HEK293T (cell line): ENCODE data around the gene KCNA2.

Source experiments
- CTCF ChIA-PET: fragments of 350-600 bp; formaldehyde crosslinking; extraction: SDS; loops from one replicate; lab custom pipeline; 2021; ENCODE audit warnings: antibody characterized with exemption, inconsistent platforms; lab: Yijun Ruan, JAX
- POLR2A ChIA-PET: fragments of 350-600 bp; formaldehyde crosslinking; extraction: SDS; loops from one replicate; lab custom pipeline; 2020; ENCODE audit warnings: antibody characterized with exemption, inconsistent platforms; lab: Yijun Ruan, JAX
- DNase-seq: peaks from one replicate; pipeline ENCODE4 v3.0.0; 2012; ENCODE audit warnings: mixed read lengths; ENCODE audit errors: extremely low spot score
- ARNT ChIP-seq: fragments of 450-650 bp; IDR thresholded peaks from 2 replicates; pipeline ENCODE4 v1.6.1; 2017; ENCODE audit warnings: mild to moderate bottlenecking
- BHLHE40 ChIP-seq: fragments of 450-650 bp; IDR thresholded peaks from 2 replicates; pipeline ENCODE4 v1.6.1; 2016; ENCODE audit warnings: mild to moderate bottlenecking, moderate library complexity, borderline replicate concordance
- CTBP1 ChIP-seq: fragments of 450-650 bp; IDR thresholded peaks from 2 replicates; pipeline ENCODE4 v1.6.1; 2016; ENCODE audit warnings: borderline replicate concordance
- ELF4 ChIP-seq: fragments of 450-650 bp; IDR thresholded peaks from 2 replicates; pipeline ENCODE4 v1.6.1; 2017; ENCODE audit warnings: antibody characterized with exemption
- FOXA1 ChIP-seq: fragments of 450-650 bp; IDR thresholded peaks from 2 replicates; pipeline ENCODE4 v1.6.1; 2016; ENCODE audit warnings: mild to moderate bottlenecking
- FOXK2 ChIP-seq: fragments of 450-650 bp; IDR thresholded peaks from 2 replicates; pipeline ENCODE4 v1.6.1; 2016; ENCODE audit warnings: mild to moderate bottlenecking
- FOXM1 ChIP-seq: fragments of 450-650 bp; IDR thresholded peaks from 2 replicates; pipeline ENCODE4 v1.6.1; 2017; ENCODE audit warnings: mild to moderate bottlenecking, borderline replicate concordance
- HDGF ChIP-seq: fragments of 450-650 bp; IDR thresholded peaks from 2 replicates; pipeline ENCODE4 v1.6.1; 2017; ENCODE audit warnings: antibody characterized with exemption, borderline replicate concordance
- L3MBTL2 ChIP-seq: fragments of 450-650 bp; conservative IDR thresholded peaks from 2 replicates; pipeline ENCODE4 v1.6.1; 2016; ENCODE audit warnings: mild to moderate bottlenecking
- LEF1 ChIP-seq: fragments of 450-650 bp; IDR thresholded peaks from 2 replicates; pipeline ENCODE4 v1.6.1; 2017; ENCODE audit warnings: mild to moderate bottlenecking, borderline replicate concordance
- NFRKB ChIP-seq: fragments of 450-650 bp; IDR thresholded peaks from 2 replicates; pipeline ENCODE4 v1.6.1; 2016; ENCODE audit warnings: mild to moderate bottlenecking, moderate library complexity
- SP1 ChIP-seq: fragments of 450-650 bp; IDR thresholded peaks from 2 replicates; pipeline ENCODE4 v1.6.1; 2017
- SUZ12 ChIP-seq: fragments of 450-650 bp; IDR thresholded peaks from 2 replicates; pipeline ENCODE4 v1.6.1; 2016; ENCODE audit warnings: mild to moderate bottlenecking
- TARDBP ChIP-seq: fragments of 450-650 bp; IDR thresholded peaks from 2 replicates; pipeline ENCODE4 v1.6.1; 2016
- ZNF384 ChIP-seq: fragments of 450-650 bp; IDR thresholded peaks from 2 replicates; pipeline ENCODE4 v1.6.1; 2016
- TF ChIP-seq, protein P1 (sequence below): fragments of 450-650 bp; IDR thresholded peaks from 2 replicates; pipeline ENCODE4 v1.6.1; 2016

The KCNA2 gene

DNA sequence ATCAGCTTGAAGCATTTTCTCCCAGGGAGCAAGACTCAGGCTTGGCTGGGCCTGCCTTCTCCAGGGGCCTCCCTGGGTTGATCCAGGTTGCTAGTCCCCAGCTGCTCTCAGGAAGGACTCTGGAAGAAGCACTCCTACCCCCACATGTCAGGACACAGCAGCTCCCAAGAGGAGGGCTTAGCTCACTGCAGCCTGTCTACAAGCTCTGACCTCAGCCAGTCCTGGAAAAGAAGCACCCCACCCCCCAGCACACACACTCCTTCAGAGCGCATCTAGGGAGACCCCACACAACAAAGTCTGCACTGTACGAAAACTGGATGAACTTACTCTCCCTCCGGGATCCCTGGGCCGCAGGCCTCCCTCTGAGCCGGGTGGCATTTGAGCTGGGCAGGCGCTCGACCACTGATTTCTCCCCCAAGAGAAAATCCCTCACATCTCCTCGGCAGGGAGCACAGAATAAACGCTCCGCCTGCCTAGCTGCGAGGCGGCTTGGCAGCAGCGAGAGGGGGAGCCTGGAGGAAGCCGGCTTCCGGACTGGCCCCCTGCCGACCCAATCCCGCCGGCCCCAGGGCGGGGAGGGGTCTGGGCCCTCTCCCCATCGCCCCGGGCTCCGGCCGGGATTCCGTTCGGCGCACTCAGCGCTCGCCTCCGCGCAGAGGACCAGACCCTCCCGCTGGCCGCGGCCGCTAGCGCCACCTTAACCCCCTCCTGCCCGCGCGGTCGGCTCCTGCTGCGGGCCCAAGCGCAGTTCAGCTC, at the start of gene KCNA2:
TSS of gene KCNA2 (minus strand) at position 458 of the 756 bp plus-strand sequence. CDS start 1,576 bp downstream, outside the sequence.
- POLR2A ChIA-PET, result interaction anchor here (1.4 kb wide), 1 partner anchor 21 kb away, joined by 3 read pairs; no protein-coding TSS in a partner anchor
- TF ChIP-seq SP1 (no peak), ZNF384 (no peak), SUZ12 (no peak), ARNT (no peak), CTBP1 (no peak), FOXM1 (no peak)
- DNase-seq, result peak; percentile 66
- CTCF ChIA-PET, result interaction anchor here (0.6 to 3.4 kb wide), 9 partner anchors 8 to 1112 kb away, joined by 3 to 16 read pairs (median 5); partner anchors contain the start of gene CYB561D1

DNA sequence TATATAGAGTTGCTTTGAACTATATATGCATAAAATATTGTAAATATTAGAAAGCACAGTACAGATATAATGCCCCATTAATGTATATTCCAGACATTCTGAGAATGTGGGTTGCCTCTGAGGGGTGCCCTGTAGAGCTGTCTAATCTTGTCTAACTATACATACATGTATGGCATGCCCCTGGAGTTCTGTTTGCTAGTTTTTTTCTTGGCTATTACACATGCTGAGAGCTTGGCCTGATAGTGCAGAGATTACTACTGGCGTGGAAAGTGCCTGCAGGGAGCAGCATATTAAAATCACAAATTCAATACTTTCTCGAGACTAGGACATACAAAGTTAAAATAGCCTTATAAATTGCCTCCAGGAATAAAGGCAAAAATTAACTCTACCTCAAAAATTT, 44.5 kb upstream of the KCNA2 start:
- no peak for TF ChIP-seq BHLHE40
- TF ChIP-seq ZNF384, result no peak
- TF ChIP-seq SUZ12, result no peak
- TF ChIP-seq NFRKB, result no peak
- TF ChIP-seq FOXA1, result no peak
- TF ChIP-seq ARNT, result no peak
- no peak for TF ChIP-seq FOXM1
- no peak for TF ChIP-seq LEF1
- no peak for TF ChIP-seq SP1
- no peak for TF ChIP-seq CTBP1
- TF ChIP-seq, protein P1, sequence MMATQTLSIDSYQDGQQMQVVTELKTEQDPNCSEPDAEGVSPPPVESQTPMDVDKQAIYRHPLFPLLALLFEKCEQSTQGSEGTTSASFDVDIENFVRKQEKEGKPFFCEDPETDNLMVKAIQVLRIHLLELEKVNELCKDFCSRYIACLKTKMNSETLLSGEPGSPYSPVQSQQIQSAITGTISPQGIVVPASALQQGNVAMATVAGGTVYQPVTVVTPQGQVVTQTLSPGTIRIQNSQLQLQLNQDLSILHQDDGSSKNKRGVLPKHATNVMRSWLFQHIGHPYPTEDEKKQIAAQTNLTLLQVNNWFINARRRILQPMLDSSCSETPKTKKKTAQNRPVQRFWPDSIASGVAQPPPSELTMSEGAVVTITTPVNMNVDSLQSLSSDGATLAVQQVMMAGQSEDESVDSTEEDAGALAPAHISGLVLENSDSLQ, result no peak
- TF ChIP-seq TARDBP, result no peak
- no peak for TF ChIP-seq FOXK2
- TF ChIP-seq L3MBTL2, result no peak
- TF ChIP-seq HDGF, result no peak
- no peak for DNase-seq
- POLR2A ChIA-PET, result no interaction called here
- CTCF ChIA-PET, result no interaction called here

DNA sequence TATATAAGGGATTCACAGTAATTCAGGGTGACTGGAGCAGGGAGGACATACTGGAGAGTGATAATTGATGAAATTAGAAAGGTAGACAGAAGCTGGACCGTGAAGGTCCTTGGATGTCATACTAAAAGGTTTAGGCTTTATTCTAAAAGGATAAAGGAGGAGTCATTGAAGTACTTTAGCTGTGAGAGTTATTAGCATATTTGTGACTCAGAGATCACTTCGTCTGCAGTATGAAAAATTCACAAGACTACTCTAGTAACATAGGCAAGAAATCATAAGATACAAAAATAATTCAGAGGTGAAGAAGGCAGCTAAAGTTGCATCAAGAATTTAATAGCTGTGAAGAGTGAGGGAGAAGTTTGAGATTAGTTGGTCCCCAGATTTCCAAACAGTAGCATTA, 42.3 kb upstream of the KCNA2 start:
- ChIA-PET CTCF (no interaction called here), POLR2A (no interaction called here)
- TF ChIP-seq HDGF, result no peak
- TF ChIP-seq, protein P1, result no peak
- no peak for TF ChIP-seq NFRKB
- no peak for DNase-seq

DNA sequence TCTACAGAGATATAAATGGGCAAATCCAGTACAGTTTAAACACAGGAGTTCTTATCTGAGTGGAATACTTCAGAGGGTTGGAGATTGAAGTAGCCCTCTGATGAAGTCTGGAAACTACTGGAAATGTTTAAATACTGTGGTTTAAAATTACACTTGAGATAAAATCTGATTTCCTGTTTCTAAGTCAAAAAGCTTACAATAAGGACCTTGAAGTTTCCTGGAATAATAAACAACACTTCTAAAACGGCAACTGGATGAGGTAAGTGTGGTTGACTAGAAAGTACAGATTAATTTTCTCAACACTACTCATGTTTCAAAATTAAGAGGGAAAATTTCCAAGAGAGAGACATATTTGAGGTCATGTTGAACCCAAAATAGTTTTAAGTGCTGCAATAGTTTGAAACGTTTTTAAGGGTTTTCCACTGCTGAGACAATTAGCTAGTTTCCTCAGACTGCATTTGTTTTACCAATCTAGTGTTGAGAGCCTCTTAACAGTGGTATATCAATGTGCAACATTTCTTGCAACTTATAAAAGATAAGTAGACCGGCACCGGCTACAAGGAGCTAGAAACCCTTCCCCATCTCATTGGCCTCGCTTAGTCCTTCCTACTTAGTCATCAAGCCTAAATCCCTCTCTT, 41.2 kb upstream of the KCNA2 start:
- TF ChIP-seq ARNT, result no peak
- no peak for TF ChIP-seq LEF1
- TF ChIP-seq CTBP1, result no peak
- DNase-seq, result no peak
- CTCF ChIA-PET, result interaction anchor here (0.8 kb wide), 1 partner anchor 138 kb away, joined by 3 read pairs; no protein-coding TSS in a partner anchor
- POLR2A ChIA-PET, result no interaction called here

DNA sequence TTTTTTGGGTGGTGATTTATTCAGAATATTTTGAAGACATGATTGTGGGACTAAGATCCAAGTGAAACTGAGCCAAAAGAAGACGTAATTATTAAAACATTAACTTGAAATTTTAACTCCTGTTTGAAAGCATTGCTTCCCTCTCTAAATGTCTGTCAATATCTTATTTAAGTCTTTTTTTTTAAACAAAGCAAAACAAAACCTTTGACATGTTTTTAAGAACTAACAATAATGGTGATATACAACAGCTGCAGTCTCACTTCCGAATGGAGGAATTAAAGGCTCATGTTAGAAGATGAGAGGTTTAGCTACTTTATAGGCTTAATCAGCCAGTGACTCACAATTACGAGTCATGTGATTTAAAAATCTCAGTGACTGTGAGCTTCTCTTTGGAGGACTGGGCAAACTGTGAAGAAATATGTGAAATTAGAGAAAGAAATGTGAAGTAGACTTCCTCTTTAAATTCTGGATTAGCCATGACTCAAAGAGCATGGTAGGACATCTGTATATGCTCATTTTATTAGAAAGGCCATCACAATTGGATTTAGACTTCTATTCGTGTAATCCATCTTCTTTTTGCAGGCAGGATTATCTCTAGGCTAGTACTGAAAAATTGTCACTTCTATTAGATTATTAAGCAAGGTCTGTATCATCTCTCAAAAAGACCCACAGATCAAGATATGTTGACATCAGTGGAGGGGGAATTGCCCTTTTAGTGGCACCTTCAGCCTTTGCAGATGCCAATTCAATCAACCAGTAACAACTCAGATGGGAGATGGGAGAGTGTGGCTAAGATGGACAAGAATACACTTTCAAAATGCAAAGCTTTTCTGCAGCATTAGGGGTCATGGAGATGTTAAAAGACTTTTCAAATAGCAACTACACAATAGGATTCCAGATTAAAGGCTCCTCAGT, 39.9 kb upstream of the KCNA2 start:
- no peak for TF ChIP-seq FOXK2
- no peak for TF ChIP-seq NFRKB
- no peak for TF ChIP-seq L3MBTL2
- TF ChIP-seq FOXM1, result no peak
- TF ChIP-seq TARDBP, result no peak
- TF ChIP-seq ARNT, result no peak
- TF ChIP-seq ELF4, result no peak
- no peak for TF ChIP-seq HDGF
- TF ChIP-seq, protein P1, result no peak
- TF ChIP-seq ZNF384, result no peak
- no peak for TF ChIP-seq SP1
- no peak for TF ChIP-seq BHLHE40
- TF ChIP-seq SUZ12, result no peak
- no peak for TF ChIP-seq LEF1
- TF ChIP-seq FOXA1, result no peak
- no peak for TF ChIP-seq CTBP1
- DNase-seq, result no peak
- ChIA-PET POLR2A (no interaction called here), CTCF (interaction anchor here (0.6 to 0.8 kb wide), 3 partner anchors 16 to 139 kb away, joined by 3 to 5 read pairs (median 3); no protein-coding TSS in a partner anchor)
